ENCODE results near the gene TSPEAR.

Gene TSPEAR

GRCh38 chr21:44492567-44493385, 218.6 kb downstream of the TSPEAR start:
- FAIRE-seq (no peak), DNase-seq (ENCODE audit: insufficient read length, low spot score) (no peak)
- TF ChIP-seq POLR2AphosphoS5 (IDR thresholded peaks at IDR 0.05; ENCODE audit: low read depth, low read length) (no peak), POU2F2 (IDR thresholded peaks at IDR 0.05; ENCODE audit: low read depth, low read length) (no peak), TAF1 (IDR thresholded peaks at IDR 0.05; ENCODE audit: low read depth, low read length) (no peak), SPI1 (IDR thresholded peaks at IDR 0.05; ENCODE audit: low read depth, low read length) (no peak), POLR2A (IDR thresholded peaks at IDR 0.05; ENCODE audit: low read depth, low read length) (no peak), PAX5 (IDR thresholded peaks at IDR 0.05; ENCODE audit: insufficient read depth, low read length, severe bottlenecking) (no peak)

DNA sequence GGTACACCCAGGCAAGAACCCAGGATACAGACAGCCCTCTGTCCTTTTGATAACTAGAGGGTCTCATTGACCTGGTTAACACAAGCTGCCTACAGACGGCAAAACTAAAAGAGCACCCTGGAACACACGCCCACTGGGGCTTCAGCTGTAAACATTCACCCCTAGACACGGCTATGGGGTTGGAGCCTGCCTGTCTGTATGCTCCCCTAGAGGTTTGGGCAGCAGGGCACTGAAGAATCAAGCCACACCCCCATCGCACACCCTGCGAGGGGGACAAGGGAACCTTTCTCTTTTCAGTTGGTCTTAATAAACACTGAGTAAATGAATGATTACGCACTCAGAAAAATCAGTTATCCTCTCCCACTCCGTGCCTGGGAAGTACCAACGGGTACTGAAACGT, 220.6 kb downstream of the TSPEAR start:
- FAIRE-seq (no peak), DNase-seq (ENCODE audit: insufficient read length, low spot score) (no peak)
- no peak for TF ChIP-seq TAF1 (IDR thresholded peaks at IDR 0.05; ENCODE audit: low read depth, low read length)
- TF ChIP-seq PAX5 (IDR thresholded peaks at IDR 0.05; ENCODE audit: insufficient read depth, low read length, severe bottlenecking), result no peak
- no peak for TF ChIP-seq POLR2AphosphoS5 (IDR thresholded peaks at IDR 0.05; ENCODE audit: low read depth, low read length)
- no peak for TF ChIP-seq POLR2A (IDR thresholded peaks at IDR 0.05; ENCODE audit: low read depth, low read length)
- TF ChIP-seq SPI1 (IDR thresholded peaks at IDR 0.05; ENCODE audit: low read depth, low read length), result no peak
- TF ChIP-seq POU2F2 (IDR thresholded peaks at IDR 0.05; ENCODE audit: low read depth, low read length), result no peak

GRCh38 chr21:44490405-44490804, 221.0 kb downstream of the TSPEAR start:
- no peak for TF ChIP-seq PAX5 (IDR thresholded peaks at IDR 0.05; ENCODE audit: insufficient read depth, low read length, severe bottlenecking)
- no peak for TF ChIP-seq POLR2A (IDR thresholded peaks at IDR 0.05; ENCODE audit: low read depth, low read length)
- no peak for TF ChIP-seq TAF1 (IDR thresholded peaks at IDR 0.05; ENCODE audit: low read depth, low read length)
- TF ChIP-seq SPI1 (IDR thresholded peaks at IDR 0.05; ENCODE audit: low read depth, low read length), result no peak
- TF ChIP-seq POLR2AphosphoS5 (IDR thresholded peaks at IDR 0.05; ENCODE audit: low read depth, low read length), result no peak
- TF ChIP-seq POU2F2 (IDR thresholded peaks at IDR 0.05; ENCODE audit: low read depth, low read length), result no peak
- no peak for DNase-seq (ENCODE audit: insufficient read length, low spot score)
- no peak for FAIRE-seq

DNA sequence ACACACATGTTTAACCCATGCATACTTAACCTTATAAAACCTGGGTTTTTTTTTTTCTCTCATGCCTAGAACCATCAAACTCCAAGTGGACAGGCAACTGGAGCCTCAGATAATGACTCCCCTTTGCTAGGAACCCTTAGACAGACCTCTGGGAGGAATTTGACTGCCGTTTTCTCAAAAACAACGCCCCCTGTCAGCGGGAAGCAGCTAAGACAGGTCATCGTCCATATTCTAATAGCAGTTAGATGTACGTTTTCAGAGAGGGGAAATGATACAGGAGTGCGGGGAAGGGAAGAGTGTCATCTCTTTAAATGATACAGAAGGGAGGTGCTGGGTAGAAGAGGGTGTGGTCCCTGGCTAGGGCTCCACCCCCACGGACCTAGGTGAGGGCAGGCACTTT, 221.4 kb downstream of the TSPEAR start:
- DNase-seq (ENCODE audit: insufficient read length, low spot score), result no peak
- TF ChIP-seq POU2F2 (IDR thresholded peaks at IDR 0.05; ENCODE audit: low read depth, low read length) (no peak), POLR2A (IDR thresholded peaks at IDR 0.05; ENCODE audit: low read depth, low read length) (no peak), POLR2AphosphoS5 (IDR thresholded peaks at IDR 0.05; ENCODE audit: low read depth, low read length) (no peak), SPI1 (IDR thresholded peaks at IDR 0.05; ENCODE audit: low read depth, low read length) (no peak), TAF1 (IDR thresholded peaks at IDR 0.05; ENCODE audit: low read depth, low read length) (no peak), PAX5 (IDR thresholded peaks at IDR 0.05; ENCODE audit: insufficient read depth, low read length, severe bottlenecking) (no peak)
- FAIRE-seq, result no peak

- FAIRE-seq (no peak), DNase-seq (ENCODE audit: insufficient read length, low spot score) (no peak)
- TF ChIP-seq TAF1 (IDR thresholded peaks at IDR 0.05; ENCODE audit: low read depth, low read length) (no peak), POU2F2 (IDR thresholded peaks at IDR 0.05; ENCODE audit: low read depth, low read length) (no peak), SPI1 (IDR thresholded peaks at IDR 0.05; ENCODE audit: low read depth, low read length) (no peak), POLR2AphosphoS5 (IDR thresholded peaks at IDR 0.05; ENCODE audit: low read depth, low read length) (no peak), PAX5 (IDR thresholded peaks at IDR 0.05; ENCODE audit: insufficient read depth, low read length, severe bottlenecking) (no peak), POLR2A (IDR thresholded peaks at IDR 0.05; ENCODE audit: low read depth, low read length) (no peak)
These were observed 223.5 kb downstream of the TSPEAR start for GRCh38 chr21:44487831-44488230.

GRCh38 chr21:44486302-44486701, 225.1 kb downstream of the TSPEAR start:
- no peak for DNase-seq (ENCODE audit: insufficient read length, low spot score)
- FAIRE-seq, result no peak

GRCh38 chr21:44485796-44486195, 225.6 kb downstream of the TSPEAR start:
- FAIRE-seq, result no peak
- no peak for TF ChIP-seq PAX5 (IDR thresholded peaks at IDR 0.05; ENCODE audit: insufficient read depth, low read length, severe bottlenecking)
- TF ChIP-seq TAF1 (IDR thresholded peaks at IDR 0.05; ENCODE audit: low read depth, low read length), result no peak
- TF ChIP-seq SPI1 (IDR thresholded peaks at IDR 0.05; ENCODE audit: low read depth, low read length), result no peak
- DNase-seq (ENCODE audit: insufficient read length, low spot score), result no peak

More at GRCh38 chr21:44486302-44486701, 225.1 kb downstream of the TSPEAR start:
- TF ChIP-seq PAX5 (IDR thresholded peaks at IDR 0.05; ENCODE audit: insufficient read depth, low read length, severe bottlenecking), result no peak

DNA sequence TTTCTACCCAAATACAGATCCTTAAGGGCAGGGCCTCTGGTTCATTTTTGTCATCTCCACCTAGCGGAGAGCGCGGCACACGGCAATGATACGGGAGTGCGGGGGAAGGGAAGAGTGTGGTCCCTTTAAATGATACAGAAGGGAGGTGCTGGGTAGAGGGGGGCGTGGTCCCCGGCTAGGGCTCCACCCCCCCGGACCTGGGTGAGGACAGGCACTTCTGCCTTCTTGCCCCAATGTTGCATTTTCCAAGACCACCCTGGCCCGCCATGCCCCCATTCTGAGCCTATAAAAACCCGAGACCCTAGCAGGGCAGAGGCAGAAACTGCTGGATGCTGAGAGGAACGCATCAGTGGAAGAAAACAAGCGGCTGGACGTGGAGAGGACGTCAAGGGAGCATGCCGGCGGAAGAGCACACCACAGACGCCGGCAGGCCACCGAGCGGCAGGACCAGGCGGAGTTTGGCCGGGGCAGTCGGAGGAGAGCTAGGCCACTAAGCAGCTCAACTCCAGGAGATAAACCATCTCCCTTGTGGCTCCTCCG, 226.0 kb downstream of the TSPEAR start:
- TF ChIP-seq POU2F2 (IDR thresholded peaks at IDR 0.05; ENCODE audit: low read depth, low read length), result no peak
- TF ChIP-seq SPI1 (IDR thresholded peaks at IDR 0.05; ENCODE audit: low read depth, low read length), result no peak
- TF ChIP-seq POLR2AphosphoS5 (IDR thresholded peaks at IDR 0.05; ENCODE audit: low read depth, low read length), result no peak
- TF ChIP-seq PAX5 (IDR thresholded peaks at IDR 0.05; ENCODE audit: insufficient read depth, low read length, severe bottlenecking), result no peak
- FAIRE-seq (no peak), DNase-seq (ENCODE audit: insufficient read length, low spot score) (no peak)

DNA sequence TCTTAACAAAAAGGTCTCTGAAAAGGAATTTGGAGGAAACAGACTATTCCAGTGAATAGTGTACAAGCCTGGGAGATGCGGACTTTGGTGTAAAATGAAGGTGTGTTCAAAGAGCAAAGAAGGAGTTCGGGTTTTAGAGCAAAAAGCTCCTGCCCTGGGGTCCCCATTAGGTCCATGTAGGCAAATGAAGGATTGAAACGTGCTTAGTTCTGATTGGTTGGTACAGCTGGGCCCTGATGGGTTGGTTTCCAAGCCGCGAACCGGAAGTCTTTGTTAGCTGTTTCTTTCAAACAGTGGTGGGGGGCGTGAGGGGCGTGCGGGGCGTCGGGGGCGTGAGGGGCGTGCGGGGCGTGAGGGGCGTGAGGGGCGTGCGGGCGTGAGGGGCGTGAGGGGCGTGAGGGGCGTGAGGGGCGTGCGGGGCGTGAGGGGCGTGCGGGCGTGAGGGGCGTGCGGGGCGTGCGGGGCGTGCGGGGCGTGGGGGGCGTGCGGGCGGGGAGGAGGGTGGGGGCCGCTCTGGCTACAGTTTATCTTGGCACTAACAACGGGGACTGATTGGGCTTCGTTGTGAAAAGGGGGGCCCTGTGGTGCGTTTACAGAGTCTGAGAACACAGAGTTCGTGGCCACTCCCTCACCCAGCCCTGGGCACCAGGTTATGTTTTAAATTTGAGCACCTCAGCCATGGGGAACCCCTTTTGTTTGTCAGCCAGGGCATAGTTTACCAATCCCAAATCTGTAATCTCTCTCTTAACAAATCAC, 226.7 kb downstream of the TSPEAR start:
- no peak for DNase-seq (ENCODE audit: insufficient read length, low spot score)
- TF ChIP-seq POLR2A (IDR thresholded peaks at IDR 0.05; ENCODE audit: low read depth, low read length) (no peak), TAF1 (IDR thresholded peaks at IDR 0.05; ENCODE audit: low read depth, low read length) (no peak), SPI1 (IDR thresholded peaks at IDR 0.05; ENCODE audit: low read depth, low read length) (no peak), POU2F2 (IDR thresholded peaks at IDR 0.05; ENCODE audit: low read depth, low read length) (no peak), POLR2AphosphoS5 (IDR thresholded peaks at IDR 0.05; ENCODE audit: low read depth, low read length) (no peak), PAX5 (IDR thresholded peaks at IDR 0.05; ENCODE audit: insufficient read depth, low read length, severe bottlenecking) (no peak)
- no peak for FAIRE-seq
